ENCODE data around the gene LYG2. TPM values are rescaled to one million over a fixed set of nuclear protein-coding genes. Genes with fewer than 3 reads are reported as not detected.

The LYG2 gene
- total RNA-seq, 2 donors from 2014 or later, result not detected

Other genes starting within 250 kb of the LYG2 start
- not detected for gene C2orf15, start 114.0 kb downstream of the LYG2 start, total RNA-seq
- 1 to 10 TPM; 7.9 to 8.6 TPM for gene TSGA10, start 100.7 kb downstream of the LYG2 start, total RNA-seq
- gene LIPT1, start 100.7 kb downstream of the LYG2 start, total RNA-seq, result 1 to 10 TPM; 4.2 to 6.7 TPM
- gene MITD1, start 74.6 kb downstream of the LYG2 start, total RNA-seq, result 10 to 100 TPM; 36.1 to 44.2 TPM
- 10 to 100 TPM; 19.3 to 22.4 TPM for gene MRPL30, start 74.5 kb downstream of the LYG2 start, total RNA-seq
- 1 to 10 TPM; 1.8 to 3.0 TPM for gene LYG1, start 45.5 kb upstream of the LYG2 start, total RNA-seq
- 10 to 100 TPM; 28.9 to 40.1 TPM for gene TXNDC9, start 80.7 kb upstream of the LYG2 start, total RNA-seq
- gene EIF5B, start 81.7 kb upstream of the LYG2 start, total RNA-seq, result 10 to 100 TPM; 64.7 to 82.6 TPM
- 10 to 100 TPM; 26.7 to 59.5 TPM for gene REV1, start 234.4 kb upstream of the LYG2 start, total RNA-seq

Measured in natural killer cell treated with Interleukin-12 subunit alpha and Interleukin-12 subunit beta and Interleukin-15 and Interleukin-18, amount 100 ng/mL, for 72 hours (primary cell).